Stimulated activated CD4-positive, alpha-beta T cell treated with anti-CD3 and anti-CD28 coated beads, Interleukin-1b, Interleukin-23, amount 100 ng/mL, for 24 hours (primary cell): ENCODE results near the gene HKDC1.
A peak's percentile ranks its signal among the peaks of the same experiment; 100 is the strongest.

Experiments used
- DNase-seq, 4 experiments: peaks; one replicate each; pipeline ENCODE4 v3.0.0-alpha.2; 2020; ENCODE audit warnings: low read depth in 4 of 4, low spot score in 1 of 4

The HKDC1 gene

GRCh38 chr10:69215405-69216171 is 4.5 kb upstream of the HKDC1 start:
- DNase-seq, result no peak

- DNase-seq, result no peak
These were observed 3.5 kb upstream of the HKDC1 start for GRCh38 chr10:69216577-69217118.

- no peak for DNase-seq
These were observed 2.9 kb upstream of the HKDC1 start for GRCh38 chr10:69217119-69217754.

DNA sequence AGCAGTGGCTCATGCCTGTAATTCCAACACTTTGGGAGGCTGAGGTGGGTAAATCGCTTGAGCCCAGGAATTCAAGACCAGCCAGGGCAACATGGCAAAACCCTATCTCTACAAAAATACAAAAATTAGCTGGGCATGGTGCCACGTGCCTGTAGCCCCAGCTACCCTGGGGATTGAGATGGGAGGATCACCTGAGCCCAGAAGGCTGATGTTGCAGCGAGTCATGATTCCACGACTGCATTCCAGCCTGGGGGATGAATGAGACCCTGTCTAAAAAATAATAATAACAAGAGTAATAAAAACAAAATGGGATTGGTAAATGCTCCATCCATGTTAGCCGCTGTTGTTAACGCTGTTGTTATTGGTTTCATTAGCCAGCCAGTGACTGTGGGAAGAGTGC is 1.3 kb upstream of the HKDC1 start:
- DNase-seq, result no peak

GRCh38 chr10:69220507-69220906 is 375 bp downstream of the HKDC1 start:
- no peak for DNase-seq

- DNase-seq, result peak; percentile 38 to 63 (median 46)
These were observed 2.3 kb downstream of the HKDC1 start for GRCh38 chr10:69222157-69223027.

- no peak for DNase-seq
These were observed 2.9 kb downstream of the HKDC1 start for GRCh38 chr10:69223028-69223342.

DNA sequence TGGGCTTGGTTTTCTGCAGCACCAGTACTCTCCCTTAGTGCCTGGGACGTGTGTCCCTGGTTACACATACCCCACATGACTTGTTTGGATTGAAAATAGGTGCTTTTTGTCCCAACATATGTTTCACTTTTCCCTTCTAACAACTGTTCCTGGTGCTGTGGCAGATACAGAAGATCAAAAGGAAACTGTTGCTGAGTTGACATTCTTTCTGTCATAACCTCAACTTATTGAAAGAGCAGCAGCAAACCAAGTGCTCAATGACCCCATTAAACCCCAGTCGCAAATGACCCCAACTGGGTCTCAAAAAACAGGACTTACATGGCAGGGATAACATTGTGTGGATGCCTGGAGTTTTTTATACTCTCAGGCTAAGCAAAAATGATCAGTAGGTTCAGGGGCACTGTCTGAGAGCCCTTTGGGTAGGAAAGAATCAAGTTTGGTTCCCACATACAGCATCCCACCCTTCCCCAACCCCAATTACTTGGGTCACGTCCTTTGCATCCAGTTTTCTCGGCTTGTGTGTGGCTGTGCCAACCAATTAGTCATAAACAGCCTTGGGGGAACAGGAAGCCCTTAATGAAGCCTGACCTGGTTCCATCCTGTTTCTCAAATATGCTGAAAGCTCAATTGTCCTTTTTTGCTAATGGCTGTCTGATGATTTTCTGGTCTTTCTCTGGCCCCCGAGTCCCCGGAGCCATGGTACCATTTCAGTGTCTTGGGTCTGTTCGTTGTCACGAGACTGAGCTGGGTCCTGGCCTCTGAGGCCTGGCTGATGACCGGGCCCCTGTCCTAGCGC is 4.9 kb downstream of the HKDC1 start:
- DNase-seq, result no peak

DNA sequence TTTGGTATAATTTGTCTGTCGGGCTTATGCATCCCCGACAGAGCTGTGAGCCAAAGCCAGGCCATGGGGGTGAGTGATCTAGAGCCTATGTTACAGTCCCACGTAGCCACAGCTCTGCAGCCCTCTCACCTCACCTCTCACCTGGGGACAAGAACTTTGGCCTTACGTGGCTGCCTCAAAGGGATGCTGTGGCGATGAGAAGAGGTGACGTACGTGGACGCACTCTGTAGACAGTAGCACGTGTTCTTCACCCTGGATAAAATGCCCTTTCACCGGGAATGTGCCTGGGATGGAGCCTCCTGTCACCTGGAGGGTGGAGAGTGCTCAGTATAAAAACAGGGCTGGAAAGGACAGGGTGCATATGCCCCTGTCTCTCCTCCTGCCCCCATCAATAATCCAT is 5.5 kb downstream of the HKDC1 start:
- no peak for DNase-seq

GRCh38 chr10:69226919-69227450 is 6.9 kb downstream of the HKDC1 start:
- no peak for DNase-seq

DNA sequence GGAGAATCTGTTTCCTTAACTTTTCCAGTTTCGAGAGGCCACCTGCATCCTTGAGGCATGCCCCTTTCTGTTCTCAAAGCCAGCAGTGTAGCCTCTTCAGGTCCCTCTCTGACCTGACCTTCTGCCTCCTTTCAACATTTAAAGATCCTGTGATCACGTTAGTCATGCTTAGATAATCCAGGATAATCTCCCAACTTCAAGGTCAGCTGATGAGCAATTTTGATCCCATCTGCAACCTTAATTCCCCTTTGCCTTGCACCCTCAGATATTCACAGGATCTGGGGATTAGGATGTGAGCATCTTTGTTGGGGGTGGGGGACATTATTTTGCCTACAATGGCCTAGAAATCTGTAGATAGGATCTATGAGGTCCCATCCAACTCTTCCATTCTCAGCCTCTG is 8.0 kb downstream of the HKDC1 start:
- DNase-seq, result no peak

GRCh38 chr10:69229616-69229916 is 9.4 kb downstream of the HKDC1 start:
- DNase-seq, result no peak

DNA sequence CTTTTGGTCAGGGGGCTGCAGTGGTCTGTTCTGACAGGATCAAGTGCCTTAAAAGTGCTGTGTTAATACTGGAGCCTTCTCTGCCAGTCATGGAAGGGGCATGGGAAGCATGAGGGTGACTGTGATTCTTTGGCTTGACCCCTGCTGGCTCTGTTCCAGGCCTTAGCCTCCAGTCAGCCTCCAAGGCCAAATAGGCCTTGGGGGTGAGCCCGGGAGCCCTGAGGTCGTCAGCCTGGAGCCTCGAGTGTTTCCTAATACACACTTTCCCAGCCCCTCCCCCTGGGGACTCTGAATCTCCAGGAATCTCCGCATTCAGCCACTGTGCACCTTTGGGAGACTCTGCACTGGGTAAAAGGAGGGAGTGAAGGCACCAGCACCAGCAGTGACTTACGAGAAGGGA is 10.0 kb downstream of the HKDC1 start:
- DNase-seq, result no peak

DNA sequence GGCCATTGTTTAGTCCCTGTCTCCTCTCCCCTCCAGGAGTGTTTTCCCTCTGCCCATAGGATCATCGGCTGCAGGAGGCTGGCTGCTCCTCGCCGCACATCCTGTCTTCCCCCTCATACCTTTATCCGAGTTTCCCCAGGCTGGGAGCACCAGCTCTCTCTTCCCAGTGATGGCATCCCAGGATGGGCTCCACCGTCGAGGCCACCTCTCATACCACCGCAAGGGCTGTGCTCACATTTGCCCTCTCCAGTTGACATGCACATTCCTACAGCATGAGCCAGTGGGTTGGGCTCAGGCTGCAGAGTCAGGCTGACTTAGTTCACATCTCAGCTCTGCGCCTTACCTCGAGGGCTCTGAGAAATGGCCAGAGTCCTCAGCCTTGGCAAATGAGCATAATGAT is 12.1 kb downstream of the HKDC1 start:
- no peak for DNase-seq

DNA sequence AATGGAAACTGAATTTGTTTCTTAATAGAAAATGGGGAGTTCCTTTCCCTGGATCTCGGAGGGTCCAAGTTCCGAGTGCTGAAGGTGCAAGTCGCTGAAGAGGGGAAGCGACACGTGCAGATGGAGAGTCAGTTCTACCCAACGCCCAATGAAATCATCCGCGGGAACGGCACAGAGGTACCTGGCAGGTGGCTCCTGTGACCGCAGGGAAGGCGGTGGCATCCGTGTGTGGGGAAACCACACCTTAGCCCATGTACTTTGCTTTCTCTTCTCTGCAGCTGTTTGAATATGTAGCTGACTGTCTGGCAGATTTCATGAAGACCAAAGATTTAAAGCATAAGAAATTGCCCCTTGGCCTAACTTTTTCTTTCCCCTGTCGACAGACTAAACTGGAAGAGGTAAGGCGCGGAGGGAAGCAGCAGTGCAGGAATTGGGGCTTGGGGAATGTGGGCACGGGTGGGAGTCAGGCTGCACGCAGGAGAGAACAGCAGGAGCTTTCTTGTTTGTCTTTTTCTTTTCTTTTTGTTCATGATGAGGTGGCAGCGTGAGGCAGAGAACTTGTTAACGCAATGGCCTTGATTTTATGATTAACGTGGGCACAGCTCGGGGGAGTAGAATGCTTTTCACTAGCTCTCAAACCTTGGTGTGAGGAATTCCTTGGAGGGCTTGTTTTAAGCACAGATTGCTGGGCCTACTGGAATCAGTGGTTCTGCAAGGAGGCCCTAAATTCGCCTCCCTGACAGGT is 12.8 kb downstream of the HKDC1 start:
- no peak for DNase-seq

DNA sequence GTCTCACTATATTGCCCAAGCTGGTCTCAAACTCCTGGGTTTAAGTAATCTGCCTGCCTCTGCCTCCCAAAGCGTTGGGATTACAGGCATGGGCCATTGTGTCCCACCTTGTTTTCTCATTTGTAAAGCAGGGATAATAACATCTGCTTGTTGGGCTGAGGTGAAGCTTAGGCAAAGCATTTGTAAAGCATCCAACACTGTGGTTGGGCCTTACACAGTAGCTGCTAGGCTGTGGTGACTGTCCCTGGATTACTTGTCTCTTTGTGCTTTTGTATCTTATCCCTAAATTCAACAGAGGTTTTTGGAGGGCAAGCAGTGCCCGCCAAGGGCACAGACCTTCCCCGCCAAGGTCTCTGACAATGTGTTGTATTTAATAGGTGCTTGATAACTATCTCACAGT is 14.3 kb downstream of the HKDC1 start:
- DNase-seq, result no peak

DNA sequence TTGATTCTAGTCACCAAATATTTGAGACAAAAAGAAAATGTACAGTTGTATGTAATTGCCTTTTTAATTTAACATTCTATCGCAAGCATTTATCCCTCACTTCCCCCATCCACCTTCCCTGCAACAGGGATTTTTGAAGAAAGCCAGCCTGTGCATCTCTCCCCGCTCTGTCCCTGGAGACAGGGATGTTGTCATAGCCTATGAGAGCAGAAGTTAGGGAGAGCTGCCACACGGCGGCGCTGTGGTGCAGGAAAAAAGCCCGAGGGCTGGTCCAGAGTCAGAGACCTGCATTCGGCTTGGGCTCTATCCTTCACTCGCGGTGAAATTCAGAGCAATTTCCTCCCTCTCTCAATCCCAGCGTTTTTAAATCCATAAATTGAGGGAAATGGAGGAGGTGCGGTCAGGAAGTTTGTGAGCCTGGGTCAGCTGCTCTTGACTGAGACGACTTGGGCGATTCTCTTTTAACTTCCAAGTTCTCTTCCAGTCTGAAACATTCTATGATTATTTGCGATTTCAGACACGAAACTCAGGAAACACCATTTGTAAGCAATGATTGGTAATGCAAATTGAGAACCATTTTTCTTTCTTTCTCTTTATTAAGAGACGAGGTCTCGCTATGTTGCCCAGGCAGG is 17.5 kb downstream of the HKDC1 start:
- peak; percentile 76 to 86 (median 79) for DNase-seq

- DNase-seq, result no peak
These were observed 19.0 kb downstream of the HKDC1 start for GRCh38 chr10:69239136-69239535.

DNA sequence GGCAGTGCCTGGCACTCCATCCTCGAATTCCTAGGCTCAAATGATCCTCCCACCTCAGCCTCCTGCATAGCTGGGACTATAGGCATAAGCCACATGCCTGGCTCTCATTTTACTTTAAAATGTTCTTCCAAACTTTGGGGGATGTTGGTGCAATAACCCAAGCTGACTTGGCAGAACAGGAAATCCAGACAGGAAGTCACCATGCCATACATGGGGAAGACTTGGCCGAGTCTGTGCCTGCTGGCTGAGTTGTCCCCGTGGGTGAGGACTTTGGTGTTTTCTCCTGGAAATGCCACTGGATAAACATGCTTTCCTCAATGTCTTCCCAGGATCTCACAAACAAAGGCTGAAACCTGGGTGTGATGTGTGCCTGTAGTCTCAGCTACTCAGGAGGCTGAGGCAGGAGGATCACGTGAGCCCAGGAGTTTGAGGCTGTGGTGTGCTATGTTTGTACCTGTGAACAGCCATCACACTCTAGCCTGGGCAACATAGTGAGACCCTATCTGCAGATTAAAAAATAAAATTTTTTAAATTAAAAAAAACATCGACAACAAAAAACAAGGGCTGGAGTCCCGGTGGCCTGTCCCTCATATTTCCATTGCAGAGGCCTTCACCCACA is 19.8 kb downstream of the HKDC1 start:
- DNase-seq, result no peak
